ENCODE data around the gene C1QTNF9B. TPM values are rescaled to one million over a fixed set of nuclear protein-coding genes. Genes with fewer than 3 reads are reported as not detected.
"Not testable (repeated sequence)": the region's sequence is repeated elsewhere in the genome, so short reads cannot be mapped to it uniquely, and the experiment has no call there.

C1QTNF9B gene
- total RNA-seq, 2 experiments from 2014 or later: not detected

- Mint-ChIP-seq H3K27ac (peak overlapping the region; percentile 62), H3K4me3 (peak overlapping the region; percentile 82), H3K27me3 (no peaks in the 10 kb centered on the region), H3K9me3 (no peaks in the 10 kb centered on the region), H3K36me3 (peaks cover 2% of the 10 kb centered on the region), H3K4me1 (ENCODE audit: low read depth) (peaks cover 21% of the 10 kb centered on the region)
- DNase-seq: no peak
- ChIA-PET CTCF (interaction anchor here (0.7 to 1.9 kb wide), 11 partner anchors 11 to 422 kb away, joined by 3 to 7 read pairs (median 3); no protein-coding TSS in a partner anchor), POLR2A (interaction anchor here (1.0 kb wide), 1 partner anchor 311 kb away, joined by 3 read pairs; no protein-coding TSS in a partner anchor)
- intact Hi-C loops (cut with micrococcal nuclease): loop anchor here (1.0 to 5.0 kb wide), 4 partner anchors 139 to 515 kb away; no protein-coding TSS in a partner anchor
Measured at GRCh38 chr13:23889615-23890607, 7.4 kb downstream of the C1QTNF9B start.

GRCh38 chr13:23888658-23889614, 8.4 kb downstream of the C1QTNF9B start, which contains the start of gene MIPEP:
Gene MIPEP (minus strand): TSS chr13:23889400. CDS start chr13:23889320, 80 bp downstream.
- CTCF ChIA-PET: interaction anchor here (0.6 to 1.9 kb wide), 12 partner anchors 10 to 421 kb away, joined by 3 to 7 read pairs (median 4); no protein-coding TSS in a partner anchor
- Mint-ChIP-seq H3K4me1 (ENCODE audit: low read depth) (peaks cover 21% of the 10 kb centered on the region), H3K27ac (peak within 1 kb of the TSS; percentile 62), H3K27me3 (no peaks in the 10 kb centered on the region), H3K9me3 (no peaks in the 10 kb centered on the region), H3K36me3 (peaks cover 3% of the 10 kb centered on the region), H3K4me3 (peak within 1 kb of the TSS; percentile 82)
- DNase-seq: peak; percentile 95
- POLR2A ChIA-PET: interaction anchor here (0.7 to 1.4 kb wide), 3 partner anchors 10 to 503 kb away, joined by 3 to 6 read pairs (median 3); no protein-coding TSS in a partner anchor
- intact Hi-C loops (cut with micrococcal nuclease): loop anchor here (1.0 to 5.0 kb wide), 4 partner anchors 138 to 514 kb away; no protein-coding TSS in a partner anchor

GRCh38 chr13:23884361-23884760, 12.9 kb downstream of the C1QTNF9B start:
- H3K4me3 Mint-ChIP-seq; CTCF ChIA-PET; H3K27me3 Mint-ChIP-seq; intact Hi-C loops (cut with micrococcal nuclease); H3K36me3 Mint-ChIP-seq; DNase-seq; H3K27ac Mint-ChIP-seq; H3K9me3 Mint-ChIP-seq: not testable (repeated sequence)
- peaks cover 13% of the 10 kb centered on the region for H3K4me1 Mint-ChIP-seq (ENCODE audit: low read depth)
- POLR2A ChIA-PET: interaction anchor here (0.6 kb wide), 1 partner anchor 37 kb away, joined by 3 read pairs; no protein-coding TSS in a partner anchor

- H3K4me3 Mint-ChIP-seq: no peak overlapping the region
- H3K27ac Mint-ChIP-seq: no peak overlapping the region
- POLR2A ChIA-PET: no interaction called here
- peaks cover 14% of the 10 kb centered on the region for H3K36me3 Mint-ChIP-seq
- no peak for DNase-seq
- H3K9me3 Mint-ChIP-seq: no peaks in the 10 kb centered on the region
- intact Hi-C loops (cut with micrococcal nuclease): no loop called here
- CTCF ChIA-PET: no interaction called here
- no peaks in the 10 kb centered on the region for H3K27me3 Mint-ChIP-seq
- peaks cover 11% of the 10 kb centered on the region for H3K4me1 Mint-ChIP-seq (ENCODE audit: low read depth)
Measured at GRCh38 chr13:23883255-23883654, 14.0 kb downstream of the C1QTNF9B start.

- POLR2A ChIA-PET; intact Hi-C loops (cut with micrococcal nuclease); DNase-seq; H3K27me3 Mint-ChIP-seq; H3K27ac Mint-ChIP-seq; H3K4me3 Mint-ChIP-seq; H3K4me1 Mint-ChIP-seq (ENCODE audit: low read depth); H3K9me3 Mint-ChIP-seq; CTCF ChIA-PET: not testable (repeated sequence)
- peaks cover 14% of the 10 kb centered on the region for H3K36me3 Mint-ChIP-seq
Measured at GRCh38 chr13:23881402-23881800, 15.9 kb downstream of the C1QTNF9B start.

- H3K36me3 Mint-ChIP-seq: peaks cover 14% of the 10 kb centered on the region
- H3K27me3 Mint-ChIP-seq; intact Hi-C loops (cut with micrococcal nuclease); H3K4me3 Mint-ChIP-seq; H3K4me1 Mint-ChIP-seq (ENCODE audit: low read depth); H3K9me3 Mint-ChIP-seq; DNase-seq; POLR2A ChIA-PET; CTCF ChIA-PET; H3K27ac Mint-ChIP-seq: not testable (repeated sequence)
Measured at GRCh38 chr13:23880493-23881401, 16.6 kb downstream of the C1QTNF9B start.

- Mint-ChIP-seq H3K36me3 (peaks cover 6% of the 10 kb centered on the region), H3K27ac (no peak overlapping the region), H3K27me3 (no peaks in the 10 kb centered on the region), H3K4me1 (ENCODE audit: low read depth) (no peaks in the 10 kb centered on the region), H3K4me3 (no peak overlapping the region), H3K9me3 (no peaks in the 10 kb centered on the region)
- CTCF ChIA-PET: no interaction called here
- intact Hi-C loops (cut with micrococcal nuclease): no loop called here
- POLR2A ChIA-PET: no interaction called here
- DNase-seq: no peak
Measured at GRCh38 chr13:23877286-23877685, 20.0 kb downstream of the C1QTNF9B start.

- intact Hi-C loops (cut with micrococcal nuclease): no loop called here
- H3K27ac Mint-ChIP-seq: no peak overlapping the region
- H3K27me3 Mint-ChIP-seq: no peaks in the 10 kb centered on the region
- H3K9me3 Mint-ChIP-seq: no peaks in the 10 kb centered on the region
- H3K4me3 Mint-ChIP-seq: no peak overlapping the region
- no peaks in the 10 kb centered on the region for H3K4me1 Mint-ChIP-seq (ENCODE audit: low read depth)
- ChIA-PET POLR2A (no interaction called here), CTCF (no interaction called here)
- no peak for DNase-seq
- H3K36me3 Mint-ChIP-seq: peaks cover 6% of the 10 kb centered on the region
Measured at GRCh38 chr13:23876265-23876664, 21.0 kb downstream of the C1QTNF9B start.

- Mint-ChIP-seq H3K27ac (no peak overlapping the region), H3K4me3 (no peak overlapping the region), H3K9me3 (no peaks in the 10 kb centered on the region), H3K36me3 (no peaks in the 10 kb centered on the region), H3K4me1 (ENCODE audit: low read depth) (no peaks in the 10 kb centered on the region), H3K27me3 (no peaks in the 10 kb centered on the region)
- no peak for DNase-seq
- intact Hi-C loops (cut with micrococcal nuclease): loop anchor here (1.0 to 5.0 kb wide), 3 partner anchors 154 to 405 kb away; no protein-coding TSS in a partner anchor
- ChIA-PET CTCF (interaction anchor here (1.3 to 1.6 kb wide), 3 partner anchors 28 to 404 kb away, joined by 4 to 5 read pairs (median 5); no protein-coding TSS in a partner anchor), POLR2A (no interaction called here)
Measured at GRCh38 chr13:23871616-23872220, 25.6 kb downstream of the C1QTNF9B start.

- Mint-ChIP-seq H3K4me3 (no peak overlapping the region), H3K36me3 (no peaks in the 10 kb centered on the region), H3K4me1 (ENCODE audit: low read depth) (no peaks in the 10 kb centered on the region), H3K27me3 (no peaks in the 10 kb centered on the region), H3K9me3 (no peaks in the 10 kb centered on the region), H3K27ac (no peak overlapping the region)
- intact Hi-C loops (cut with micrococcal nuclease): loop anchor here (1.0 to 5.0 kb wide), 3 partner anchors 153 to 404 kb away; no protein-coding TSS in a partner anchor
- DNase-seq: no peak
- ChIA-PET POLR2A (no interaction called here), CTCF (interaction anchor here (0.7 to 0.9 kb wide), 3 partner anchors 152 to 403 kb away, joined by 3 to 4 read pairs (median 3); no protein-coding TSS in a partner anchor)
Measured at GRCh38 chr13:23870356-23871140, 26.8 kb downstream of the C1QTNF9B start.

Data from activated CD4-positive, alpha-beta memory T cell treated with anti-CD3 and anti-CD28 coated beads for 36 hours (primary cell).